Lung (tissue), 12 donors: ENCODE results near the gene AP2A2. TPM values are rescaled to one million over a fixed set of nuclear protein-coding genes. Genes with fewer than 3 reads are reported as not detected.

Experiments
- ATAC-seq: fragments of 200-7000 bp; cut with Tn5 transposase; one replicate; pipeline ENCODE4 v1.9.1; 2020; ENCODE audit warnings: moderate number of reproducible peaks; ENCODE audit not compliant: insufficient read depth, low FRiP score
- DNase-seq, 3 donors: peaks; one replicate each; pipeline ENCODE4 v3.0.0-alpha.2; 2013 to 2017
- H3K27ac ChIP-seq, 2 donors: one replicate each; pipeline ENCODE4 v1.5.1; 2013; ENCODE audit warnings: mild to moderate bottlenecking in 2 of 2, moderate library complexity in 2 of 2, control low read depth in 1 of 2, inconsistent platforms in 1 of 2, low read depth in 1 of 2, low read length in 1 of 2
- H3K27me3 ChIP-seq, 3 donors: one replicate each; pipeline ENCODE4 v1.5.1; 2013; ENCODE audit warnings: low read length in 2 of 3; ENCODE audit not compliant: control insufficient read depth in 3 of 3, insufficient read depth in 3 of 3
- H3K36me3 ChIP-seq, 4 donors: one replicate each; pipeline ENCODE4 v1.5.1; 2013; ENCODE audit warnings: low read length in 4 of 4, mild to moderate bottlenecking in 1 of 4, moderate library complexity in 1 of 4; ENCODE audit not compliant: control insufficient read depth in 4 of 4, insufficient read depth in 4 of 4
- H3K4me1 ChIP-seq, 5 donors: one replicate each; pipeline ENCODE4 v1.5.1; 2013; ENCODE audit warnings: low read length in 5 of 5, mild to moderate bottlenecking in 2 of 5, moderate library complexity in 1 of 5; ENCODE audit not compliant: control insufficient read depth in 5 of 5, insufficient read depth in 5 of 5
- H3K4me3 ChIP-seq: one replicate; pipeline ENCODE4 v1.5.1; 2013; ENCODE audit warnings: mild to moderate bottlenecking, control low read depth, moderate library complexity
- H3K9ac ChIP-seq, 2 donors: one replicate each; pipeline ENCODE4 v1.5.1; 2013; ENCODE audit warnings: low read length in 2 of 2, control low read depth in 1 of 2; ENCODE audit not compliant: insufficient read depth in 1 of 2
- H3K9me3 ChIP-seq, 4 donors: one replicate each; pipeline ENCODE4 v1.5.1; 2013; ENCODE audit warnings: low read length in 3 of 4, mild to moderate bottlenecking in 1 of 4, moderate library complexity in 1 of 4; ENCODE audit not compliant: control insufficient read depth in 4 of 4, insufficient read depth in 3 of 4
- CTCF ChIP-seq: IDR thresholded peaks from 2 replicates; pipeline ENCODE4 v1.5.1; 2012; ENCODE audit warnings: mild to moderate bottlenecking; ENCODE audit errors: control extremely low read depth, extremely low read depth
- WGBS, 2 donors: extraction: QIAGEN DNeasy Blood & Tissue Kit; methylation state at CpG; one replicate each; pipeline ENCODE4 v1.1.7; 2013; 5-methylcytosine and 5-hydroxymethylcytosine counted together
- polyA plus RNA-seq, 2 donors: library from polyadenylated mRNA; stranded (reverse); fragments of 200-250 nt; gene quantifications; one replicate each; pipeline ENCODE4 v1.2.1, GENCODE V29; 2013
- total RNA-seq, 2 donors: library from RNA; depleted of rRNA in 1 of 2; stranded (reverse); fragments of >200 nt in 1 of 2; gene quantifications; one replicate each; pipeline ENCODE4 v1.2.1, GENCODE V29; 2014 to 2021
- donor health status: control.
- donor health status: control.
- donor health status: Bipolar disorder and iron deficiency.
- donor health status: healthy.
- donor health status: DM: yes; HTN: yes; CAD: no.

Gene AP2A2
- total and polyA plus RNA-seq, 4 donors, result 33.8 to 93.2 (median 54.4) TPM

- peaks cover 0 to 5% (median 0%) of the 10 kb centered on the region in 5 donors for H3K4me1 ChIP-seq
- 75 to 76% methylated on average over 26 of the region's 26 CpGs for WGBS, 2 donors
- no peak overlapping the region for H3K9ac ChIP-seq
- no peak for ATAC-seq
- H3K4me3 ChIP-seq, result no peak overlapping the region
- H3K36me3 ChIP-seq, result peaks cover 6 to 61% (median 18%) of the 10 kb centered on the region in 4 donors
- H3K27me3 ChIP-seq, result no peaks in the 10 kb centered on the region
- TF ChIP-seq CTCF, result no peak
- no peak overlapping the region for H3K27ac ChIP-seq
- no peak for DNase-seq
- H3K9me3 ChIP-seq, result no peaks in the 10 kb centered on the region
Observed at GRCh38 chr11:976431-977160, 50.9 kb downstream of the AP2A2 start.

DNA sequence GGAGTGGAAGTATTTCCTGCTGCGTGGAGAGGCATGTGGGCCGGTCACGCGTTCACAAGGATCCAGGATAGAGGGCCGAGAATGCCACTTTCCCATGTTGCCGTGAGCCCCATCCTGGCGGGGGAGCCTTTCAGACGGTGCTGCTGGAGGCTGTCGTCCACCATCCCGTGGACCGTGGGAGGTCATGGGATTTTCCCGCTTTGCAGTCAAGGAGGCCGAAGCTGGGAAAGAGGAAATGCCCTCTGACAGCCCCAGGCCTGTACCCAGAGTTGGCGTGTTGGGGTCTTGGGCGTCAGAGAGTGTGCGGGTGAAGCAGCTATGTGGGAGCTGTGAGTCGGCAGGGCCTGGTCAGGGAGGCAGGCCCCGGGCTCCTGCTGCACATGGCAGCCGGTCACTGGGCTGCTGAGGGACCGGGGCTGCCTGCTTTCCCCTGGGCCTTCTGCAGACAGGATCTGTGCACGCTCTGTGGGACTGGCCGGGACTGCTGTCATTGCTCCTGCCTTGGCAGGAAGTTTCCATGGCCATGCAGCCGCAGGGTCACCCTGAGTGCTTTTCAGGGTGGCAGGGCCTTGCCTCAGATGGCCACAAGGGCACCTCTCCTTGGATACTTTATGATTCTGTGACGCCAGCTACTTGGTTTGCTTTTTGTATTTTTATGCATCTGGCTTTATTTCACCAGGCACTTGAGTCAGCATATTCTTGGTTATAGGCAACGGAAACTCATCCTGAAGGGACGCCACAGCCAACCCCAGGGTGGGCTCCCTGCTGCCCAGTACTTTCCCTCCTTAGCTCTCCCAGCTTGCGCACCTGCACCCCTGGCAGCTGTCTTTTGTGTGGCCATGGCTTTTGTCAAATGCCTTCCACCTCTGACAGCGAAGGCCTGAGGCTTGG is 52.4 kb downstream of the AP2A2 start:
- H3K27me3 ChIP-seq, result no peaks in the 10 kb centered on the region
- 91% methylated on average over 28 of the region's 28 CpGs for WGBS, 2 donors
- H3K9me3 ChIP-seq, result no peaks in the 10 kb centered on the region
- no peak overlapping the region for H3K9ac ChIP-seq
- peaks cover 5 to 49% (median 13%) of the 10 kb centered on the region in 4 donors for H3K36me3 ChIP-seq
- ATAC-seq, result no peak
- peaks cover 0 to 5% (median 0%) of the 10 kb centered on the region in 5 donors for H3K4me1 ChIP-seq
- DNase-seq, result no peak
- H3K4me3 ChIP-seq, result no peak overlapping the region
- H3K27ac ChIP-seq, result no peak overlapping the region
- no peak for TF ChIP-seq CTCF

- Histone ChIP-seq H3K4me3 (no peak overlapping the region), H3K4me1 (peaks cover 0 to 5% (median 0%) of the 10 kb centered on the region in 5 donors), H3K27me3 (no peaks in the 10 kb centered on the region), H3K9ac (no peak overlapping the region), H3K36me3 (peaks cover 3 to 43% (median 13%) of the 10 kb centered on the region in 4 donors), H3K27ac (no peak overlapping the region), H3K9me3 (no peaks in the 10 kb centered on the region)
- ATAC-seq (no peak), DNase-seq (no peak)
- WGBS, 2 donors, result 72 to 78% methylated on average over 12 to 16 of the region's 16 CpGs
- TF ChIP-seq CTCF, result no peak
Observed at GRCh38 chr11:978781-979180, 53.1 kb downstream of the AP2A2 start.
